CD4-positive, alpha-beta T cell treated with Interleukin-15 for 4 hours (primary cell): Measurements from ENCODE around the gene CIAPIN1.

ENCODE experiments used
- DNase-seq: peaks from one replicate; pipeline ENCODE4 v3.0.0-alpha.2; 2020; ENCODE audit warnings: low spot score

The CIAPIN1 gene

DNA sequence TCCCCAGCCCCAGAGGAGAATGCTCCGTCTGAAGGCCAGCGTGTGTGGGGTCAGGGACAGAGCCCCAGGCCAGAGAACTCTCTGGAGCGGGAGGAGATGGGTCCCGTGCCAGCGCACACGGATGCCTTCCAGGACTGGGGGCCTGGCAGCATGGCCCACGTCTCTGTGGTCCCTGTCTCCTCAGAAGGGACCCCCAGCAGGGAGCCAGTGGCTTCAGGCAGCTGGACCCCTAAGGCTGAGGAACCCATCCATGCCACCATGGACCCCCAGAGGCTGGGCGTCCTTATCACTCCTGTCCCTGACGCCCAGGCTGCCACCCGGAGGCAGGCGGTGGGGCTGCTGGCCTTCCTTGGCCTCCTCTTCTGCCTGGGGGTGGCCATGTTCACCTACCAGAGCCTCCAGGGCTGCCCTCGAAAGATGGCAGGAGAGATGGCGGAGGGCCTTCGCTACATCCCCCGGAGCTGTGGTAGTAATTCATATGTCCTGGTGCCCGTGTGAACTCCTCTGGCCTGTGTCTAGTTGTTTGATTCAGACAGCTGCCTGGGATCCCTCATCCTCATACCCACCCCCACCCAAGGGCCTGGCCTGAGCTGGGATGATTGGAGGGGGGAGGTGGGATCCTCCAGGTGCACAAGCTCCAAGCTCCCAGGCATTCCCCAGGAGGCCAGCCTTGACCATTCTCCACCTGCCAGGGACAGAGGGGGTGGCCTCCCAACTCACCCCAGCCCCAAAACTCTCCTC is 64.5 kb downstream of the CIAPIN1 start:
- no peak for DNase-seq

GRCh38 chr16:57381791-57382534 is 65.2 kb downstream of the CIAPIN1 start:
- no peak for DNase-seq

DNA sequence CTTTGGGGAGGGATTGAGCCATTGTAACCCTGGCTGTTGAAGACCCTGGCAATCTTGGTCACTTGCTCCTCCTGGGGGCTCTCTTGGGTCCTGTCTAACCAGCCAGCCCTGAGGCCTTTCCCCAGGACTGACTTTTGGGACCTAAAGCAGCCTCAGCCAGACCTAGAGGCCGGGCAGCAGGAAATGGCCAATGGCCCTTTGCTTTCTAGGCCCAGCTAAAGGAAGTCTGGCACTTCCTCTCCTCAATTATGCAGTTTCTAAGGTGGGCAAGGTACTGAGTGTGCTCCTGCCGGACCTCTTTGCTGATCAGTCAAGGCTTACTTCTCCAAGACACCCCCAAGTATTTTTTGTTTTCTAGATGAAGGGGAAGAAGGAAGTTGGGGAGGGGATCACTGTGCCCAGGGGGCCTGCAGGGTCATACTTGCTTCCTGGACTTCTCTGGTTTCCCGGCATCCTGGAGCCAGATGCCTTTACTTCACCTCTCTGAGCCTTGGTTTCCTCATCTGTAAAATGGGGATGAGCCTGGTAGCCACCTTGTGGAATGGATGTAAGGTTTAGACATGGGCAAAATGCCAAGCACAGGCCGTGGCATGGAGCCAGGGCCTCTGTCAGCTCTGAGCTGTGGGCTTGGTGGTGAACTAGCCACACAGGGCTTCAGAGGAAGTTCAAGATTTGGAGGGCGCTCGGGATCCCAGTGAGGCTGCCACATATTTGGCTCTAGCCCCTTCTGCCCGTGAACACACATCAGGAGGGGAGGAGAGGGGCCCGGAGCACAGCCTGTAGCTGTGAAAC is 66.3 kb downstream of the CIAPIN1 start:
- no peak for DNase-seq

DNA sequence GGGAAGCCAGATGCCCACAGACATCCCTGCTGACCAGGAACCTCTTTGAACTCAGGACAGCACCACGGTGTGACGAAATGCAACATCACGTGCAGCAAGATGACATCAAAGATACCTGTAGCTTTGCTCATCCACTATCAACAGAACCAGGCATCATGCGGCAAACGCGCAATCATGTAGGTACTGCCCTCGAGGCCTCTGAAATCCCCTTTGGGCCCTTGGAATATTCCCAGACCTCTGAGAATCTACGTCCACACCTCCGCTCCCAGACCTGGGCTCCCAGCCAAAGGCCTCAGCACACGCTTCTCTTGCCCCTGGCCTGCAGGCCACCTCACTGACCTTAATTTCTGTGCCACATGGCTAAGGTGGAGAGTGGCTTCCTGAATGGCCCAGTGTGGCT is 67.6 kb downstream of the CIAPIN1 start:
- no peak for DNase-seq
